DMS153 treated with DMSO at 0.1 percent for 48 hours (cell line): ENCODE measurements around the gene REEP3.
A peak's percentile ranks its signal among the peaks of the same experiment; 100 is the strongest.
"Not testable (repeated sequence)": the region's sequence is repeated elsewhere in the genome, so short reads cannot be mapped to it uniquely, and the experiment has no call there.

Source experiments
- DNase-seq: peaks from one replicate; lab custom pipeline; 2025; ENCODE audit not compliant: unreplicated experiment; lab: John Stamatoyannopoulos, UW

The REEP3 gene

GRCh38 chr10:63547628-63548360, 26.6 kb downstream of the REEP3 start:
- DNase-seq: no peak

- DNase-seq: no peak
These were observed 27.7 kb downstream of the REEP3 start for GRCh38 chr10:63548860-63549259.

GRCh38 chr10:63549810-63550209, 28.6 kb downstream of the REEP3 start:
- DNase-seq: no peak

GRCh38 chr10:63553031-63553430, 31.8 kb downstream of the REEP3 start:
- DNase-seq: no peak

DNA sequence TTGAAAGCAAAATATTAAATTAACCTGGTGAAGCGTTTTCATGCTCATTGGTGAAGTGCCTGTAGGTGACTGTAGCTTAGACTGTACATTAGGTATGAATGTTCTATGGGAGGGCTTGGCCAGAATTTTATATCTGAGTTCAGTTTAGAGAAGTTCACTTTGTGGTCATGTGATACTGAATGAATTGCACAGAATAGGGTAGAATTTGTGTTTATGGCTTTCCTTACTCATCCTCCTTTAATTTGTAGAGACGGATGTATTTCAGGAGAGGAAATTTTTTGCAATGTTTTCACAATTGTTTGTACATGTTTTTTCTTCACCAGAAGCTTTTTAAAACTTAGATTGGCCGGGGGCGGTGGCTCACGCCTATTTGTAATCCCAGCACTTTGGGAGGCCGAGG, 32.3 kb downstream of the REEP3 start:
- no peak for DNase-seq

DNA sequence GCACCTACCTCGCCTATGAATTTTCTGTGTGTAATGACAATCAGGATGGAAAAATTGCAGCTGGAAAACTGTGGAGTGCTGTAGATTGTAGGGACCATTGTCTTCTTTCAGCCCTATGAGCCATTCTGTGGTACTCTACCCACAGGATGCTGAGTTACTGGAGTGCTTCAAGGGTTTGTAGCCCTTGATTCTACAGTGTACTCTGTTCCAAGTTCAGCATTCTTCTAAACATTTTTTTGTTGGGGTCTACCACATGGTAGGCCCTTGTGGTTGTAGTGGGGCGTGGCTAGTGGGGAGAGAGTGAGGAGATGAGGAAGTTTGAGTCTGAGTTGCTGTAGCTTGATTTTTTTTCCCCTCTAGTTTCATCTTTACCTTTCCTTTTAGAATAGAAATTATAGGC, 33.5 kb downstream of the REEP3 start:
- no peak for DNase-seq

DNA sequence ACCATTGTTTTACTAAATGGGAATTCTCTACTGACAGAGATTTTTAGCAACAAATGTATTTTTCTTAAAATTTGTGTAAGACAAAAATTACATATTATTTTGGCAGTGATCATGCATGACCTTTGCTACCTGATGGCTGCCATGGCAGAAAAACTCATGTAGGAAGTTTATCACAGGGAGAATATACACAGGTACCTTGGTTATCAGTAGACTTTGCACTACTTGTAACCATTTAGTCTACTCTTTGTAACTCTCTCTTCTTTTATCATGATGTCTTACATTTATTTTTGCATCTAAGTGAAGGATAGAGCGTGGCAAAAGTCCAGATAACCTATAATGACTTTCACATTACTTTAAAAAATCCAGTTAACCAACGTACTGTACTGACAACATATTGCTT, 34.1 kb downstream of the REEP3 start:
- DNase-seq: no peak

DNA sequence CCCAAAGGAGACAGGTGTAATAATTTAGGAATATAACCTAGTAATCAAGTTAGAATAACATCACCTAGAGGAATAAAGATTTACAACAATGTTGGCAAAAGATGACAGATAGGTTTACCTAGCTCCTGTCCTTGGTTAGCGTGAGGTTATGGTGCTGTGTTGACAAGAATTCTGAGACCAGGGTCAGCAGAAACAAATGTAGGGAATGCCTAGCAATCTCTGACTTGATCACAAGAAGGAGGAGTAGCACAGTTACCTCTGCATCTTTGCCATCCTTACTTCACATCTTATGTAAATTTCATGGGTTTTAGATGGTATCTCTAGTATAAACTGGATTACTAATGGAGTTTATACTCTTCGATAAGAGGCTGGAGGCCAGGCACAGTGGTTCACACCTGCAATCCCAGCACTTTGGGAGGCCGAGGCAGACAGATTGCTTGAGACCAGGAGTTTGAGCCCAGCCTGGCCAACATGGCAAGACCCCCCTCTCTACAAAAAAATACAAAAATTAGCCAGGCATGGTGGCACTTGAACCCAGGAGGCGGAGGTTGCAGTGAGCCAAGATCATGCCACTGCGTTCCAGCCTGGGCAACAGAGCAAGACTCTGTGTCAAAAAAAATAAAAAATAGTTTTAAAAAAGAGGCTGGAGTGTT, 37.1 kb downstream of the REEP3 start:
- no peak for DNase-seq

DNA sequence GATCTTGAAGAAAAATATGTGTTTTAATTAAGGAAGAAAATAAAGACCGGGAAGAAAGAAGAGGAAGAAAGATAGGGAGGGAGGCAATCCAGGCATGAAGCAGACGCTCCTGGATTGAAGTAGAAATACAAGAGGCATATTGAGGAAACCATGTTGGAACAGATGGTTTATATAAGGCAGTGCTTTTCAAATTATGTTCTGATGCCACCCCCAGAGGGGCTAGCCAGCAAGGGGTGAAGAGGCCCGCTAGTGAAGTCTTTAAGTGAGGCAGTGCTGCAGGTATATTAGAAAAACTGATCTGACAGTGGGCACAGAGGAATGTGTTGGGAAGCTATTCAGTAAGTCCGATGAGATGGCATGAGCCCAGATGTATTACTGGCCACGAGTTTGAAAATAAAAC, 40.1 kb downstream of the REEP3 start:
- DNase-seq: no peak

DNA sequence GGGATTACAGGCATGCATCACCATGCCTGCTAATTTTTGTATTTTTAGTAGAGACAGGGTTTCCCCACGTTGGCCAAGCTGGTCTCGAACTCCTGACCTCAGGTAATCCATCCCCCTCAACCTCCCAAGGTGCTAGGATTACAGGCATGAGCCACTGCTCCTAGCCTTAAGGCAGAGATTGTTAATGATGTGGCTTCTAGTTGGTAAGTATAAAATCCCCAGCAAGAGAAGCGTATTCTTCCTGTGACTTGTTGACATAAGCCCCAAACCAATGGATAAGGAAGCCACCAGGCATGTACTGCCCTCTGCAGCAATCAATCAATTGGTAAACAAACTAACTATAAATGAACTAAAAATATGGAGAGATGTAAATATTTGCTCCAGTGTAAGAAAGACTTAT, 41.2 kb downstream of the REEP3 start:
- no peak for DNase-seq

- no peak for DNase-seq
These were observed 41.7 kb downstream of the REEP3 start for GRCh38 chr10:63562857-63563256.

GRCh38 chr10:63563623-63564022, 42.4 kb downstream of the REEP3 start:
- no peak for DNase-seq

- not testable (repeated sequence) for DNase-seq
These were observed 43.5 kb downstream of the REEP3 start for GRCh38 chr10:63564731-63565130.

DNA sequence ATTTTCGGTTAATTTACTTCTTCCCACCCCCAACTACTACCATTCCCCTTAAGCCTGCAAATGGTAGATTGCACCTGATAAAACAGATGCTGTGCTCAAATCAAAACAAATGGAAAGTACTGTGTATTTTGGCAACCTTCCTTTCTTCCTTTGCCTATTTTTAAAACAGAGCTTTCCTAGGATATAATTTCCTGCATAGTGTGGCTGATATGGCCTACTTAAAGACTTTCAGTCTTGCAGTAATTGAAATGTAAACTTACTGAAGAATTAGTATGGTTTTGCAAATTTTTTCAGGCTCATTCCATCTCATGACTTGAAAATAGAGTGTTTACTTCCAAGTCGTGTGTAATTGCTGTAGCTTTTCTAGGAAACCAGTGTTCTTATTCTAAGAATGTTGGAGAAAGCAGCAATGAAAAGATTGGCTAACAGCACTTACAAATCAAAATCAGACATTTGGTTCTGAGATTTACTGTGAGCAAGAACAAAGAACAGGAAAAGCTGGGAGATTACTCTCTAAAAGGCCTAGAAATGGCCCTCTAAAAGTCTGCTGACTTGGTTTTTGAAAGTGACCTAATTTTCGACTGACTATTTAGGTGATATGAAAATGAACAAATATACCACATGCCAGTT, 52.0 kb downstream of the REEP3 start:
- peak; percentile 22 for DNase-seq

- DNase-seq: no peak
These were observed 52.8 kb downstream of the REEP3 start for GRCh38 chr10:63574011-63574410.

DNA sequence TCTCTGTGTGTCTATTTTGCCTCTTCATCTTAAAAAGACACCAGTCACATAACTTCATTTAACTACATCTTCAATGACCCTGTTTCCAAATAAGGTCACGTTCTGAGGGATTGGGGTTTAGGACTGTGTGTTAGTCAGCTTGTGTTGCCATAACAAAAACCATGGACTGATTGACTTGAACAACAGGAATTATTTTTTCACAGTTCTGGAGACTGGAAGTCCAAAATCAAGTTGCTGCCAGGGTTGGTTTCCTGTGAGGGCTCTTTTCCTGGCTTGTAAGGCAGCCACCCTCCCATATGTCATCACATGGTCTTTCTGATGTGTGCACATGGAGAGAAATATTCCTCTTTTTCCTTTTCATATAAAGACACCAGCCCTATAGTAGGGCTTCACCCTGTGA, 55.3 kb downstream of the REEP3 start:
- no peak for DNase-seq

GRCh38 chr10:63578501-63578900, 57.3 kb downstream of the REEP3 start:
- DNase-seq: no peak

DNA sequence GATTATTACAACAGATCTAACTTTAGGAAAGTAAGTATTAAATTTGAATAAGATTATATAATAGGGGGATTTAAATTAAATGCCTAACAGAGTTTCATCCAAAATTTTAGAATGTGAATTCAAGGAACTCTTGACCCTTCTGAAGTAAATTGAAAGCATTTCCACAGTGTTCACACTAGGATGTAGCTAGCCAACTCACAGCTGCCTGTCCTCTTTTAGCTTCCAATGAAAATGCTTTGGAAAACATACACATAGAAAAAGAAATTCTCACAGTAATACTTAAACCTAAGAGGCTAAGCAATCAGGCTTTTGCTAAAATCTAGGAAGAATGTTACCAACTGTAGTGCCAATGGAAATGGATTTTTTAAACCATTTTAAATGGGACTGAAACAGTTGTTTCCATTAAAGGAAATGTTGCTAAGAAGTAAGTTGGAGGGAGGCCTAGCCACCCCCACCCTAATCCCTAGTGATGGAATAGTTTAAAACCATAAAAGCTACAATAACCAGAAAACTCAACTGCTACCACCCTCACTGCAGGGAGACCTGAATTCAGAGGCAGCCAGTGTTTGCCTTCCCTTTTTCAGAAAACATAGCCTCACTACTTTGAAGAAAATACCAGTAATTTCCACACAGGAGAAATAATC, 58.3 kb downstream of the REEP3 start:
- DNase-seq: no peak

DNA sequence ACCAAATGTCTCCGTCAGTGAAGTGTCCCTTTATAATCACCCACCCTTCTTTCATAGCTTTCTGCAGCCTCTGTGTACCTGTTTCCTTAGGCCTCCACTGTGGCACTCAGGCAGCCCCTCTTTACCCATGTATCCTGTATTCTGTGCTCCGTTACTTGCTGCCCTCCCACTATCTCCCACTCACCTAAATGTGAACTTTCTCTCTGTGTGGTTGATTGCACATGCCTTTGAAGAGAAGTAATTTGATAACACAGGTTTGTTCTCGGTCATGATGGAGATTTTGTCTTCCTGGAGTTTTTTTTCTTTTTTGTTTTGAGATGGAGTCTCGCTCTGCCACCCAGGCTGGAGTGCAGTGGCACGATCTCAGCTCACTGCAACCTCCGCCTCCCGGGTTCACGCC, 61.5 kb downstream of the REEP3 start:
- no peak for DNase-seq

GRCh38 chr10:63583397-63583796, 62.2 kb downstream of the REEP3 start:
- DNase-seq: no peak

DNA sequence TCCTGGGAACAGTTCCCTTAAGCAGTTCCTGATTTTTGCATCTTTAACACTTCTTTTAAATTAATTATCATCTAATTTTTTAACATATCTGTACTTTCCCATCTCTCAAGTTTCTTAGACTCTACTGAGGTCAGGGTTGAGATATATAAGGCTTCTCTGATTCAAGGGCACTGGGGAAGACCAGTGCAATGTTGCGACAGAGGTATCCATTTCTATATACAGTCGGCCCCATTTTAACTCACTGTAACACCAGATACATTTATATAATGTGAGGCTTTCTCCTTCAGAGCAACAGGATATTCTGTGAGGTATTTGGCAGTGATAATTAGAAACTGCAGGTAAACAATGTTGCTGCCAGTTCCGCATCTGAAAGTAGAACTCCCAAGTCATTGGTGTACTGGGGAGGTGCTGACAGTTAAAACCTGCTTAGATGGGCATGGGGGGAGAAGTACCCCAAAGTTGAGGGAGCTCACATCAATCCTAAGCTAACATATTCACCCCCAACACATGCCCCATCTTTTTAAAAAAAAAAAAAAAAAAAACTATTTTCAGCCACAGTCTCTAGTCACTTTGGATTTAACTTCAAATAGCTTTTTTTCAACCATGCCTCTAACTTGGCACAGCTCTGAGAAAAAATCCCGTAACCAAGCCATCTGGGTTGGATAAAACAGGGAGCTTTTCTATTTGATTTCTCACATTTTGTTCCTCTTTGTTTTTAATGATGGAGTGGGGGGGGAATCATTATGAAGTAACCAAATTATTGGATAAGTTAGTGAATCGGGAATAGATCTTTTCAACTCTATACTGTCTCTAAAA, 62.9 kb downstream of the REEP3 start:
- no peak for DNase-seq
